GM11168 (cell line): Measurements from ENCODE around the gene SLAIN1.

Source experiments
- in situ Hi-C: fragments of 300-500 bp; cut with MboI; formaldehyde crosslinking; loops from one replicate; pipeline ENCODE4 v1.12.0; 2022; ENCODE audit warnings: low sequenced_read_pairs; ENCODE audit not compliant: unreplicated experiment

Gene SLAIN1

DNA sequence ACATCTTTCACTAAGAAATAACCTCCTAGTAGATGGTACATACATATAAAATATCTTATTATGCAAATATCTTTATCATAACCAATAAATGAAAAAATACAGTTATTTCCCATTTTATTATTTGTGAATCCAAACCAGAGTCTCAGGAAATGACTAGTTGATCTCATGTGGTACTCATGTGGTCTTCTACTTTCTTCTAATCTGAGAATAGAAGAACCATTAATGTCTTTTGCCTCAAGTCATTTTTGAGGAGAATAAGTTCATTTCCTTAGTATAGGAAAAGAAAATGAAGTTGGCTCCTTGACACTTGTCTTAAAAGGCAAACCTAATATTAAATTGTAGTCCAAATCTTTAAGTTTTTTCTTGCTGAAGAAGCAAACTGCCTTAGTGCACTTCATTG is 114.5 kb downstream of the SLAIN1 start:
- in situ Hi-C loops = no loop called here
